HepG2 (cell line): ENCODE measurements around the gene ATG16L1. TPM values are rescaled to one million over a fixed set of nuclear protein-coding genes. Genes with fewer than 3 reads are reported as not detected.

Experiments
- ATAC-seq: fragments of 200-7000 bp; cut with Tn5 transposase; 3 replicates; pipeline ENCODE4 v1.9.1; 2020; ENCODE audit warnings: mild to moderate bottlenecking, moderate library complexity
- BruUV-seq: library from RNA; stranded (reverse); fragments of 400-500 nt; replicated peaks from 2 replicates; lab custom pipeline; 2021; lab: Mats Ljungman, UMichigan
- CTCF ChIA-PET: fragments of 300-600 bp; formaldehyde crosslinking; extraction: SDS; loops from one replicate; lab custom pipeline; 2021; ENCODE audit warnings: low total read pairs, inconsistent platforms, low intra/inter-chr PET ratio; lab: Yijun Ruan, JAX
- POLR2A ChIA-PET: fragments of 350-600 bp; sonication (Branson Sonifier 250); formaldehyde crosslinking; loops from one replicate; lab custom pipeline; 2020; ENCODE audit warnings: antibody characterized with exemption, inconsistent platforms; lab: Yijun Ruan, JAX
- DNase-seq: peaks from one replicate; pipeline ENCODE4 v3.0.0-alpha.2; 2015; ENCODE audit warnings: low spot score
- FAIRE-seq: peaks from 3 replicates; lab custom pipeline; 2011; peaks lifted over from hg19 to GRCh38; lab: Jason Lieb, UNC
- H2AFZ ChIP-seq: one replicate; pipeline ENCODE4 v1.6.1; 2011; ENCODE audit warnings: low read length, inconsistent platforms
- H3K27ac ChIP-seq: fragments of 300-600 bp; 3 replicates; pipeline ENCODE4 v1.8.0; 2011; ENCODE audit warnings: mixed run types, mild to moderate bottlenecking, mixed read lengths, low read length, inconsistent platforms; ENCODE audit not compliant: insufficient read depth; ENCODE audit errors: extremely low read length
- H3K27me3 ChIP-seq, 2 experiments: fragments of 200-600 bp in 1 of 2; 2 replicates in 1 of 2; 3 replicates in 1 of 2; pipeline versions ENCODE4 v1.6.0 to v1.8.0; 2011; ENCODE audit warnings: low read length in 2 of 2, mild to moderate bottlenecking in 2 of 2, moderate library complexity in 2 of 2, inconsistent platforms in 1 of 2; ENCODE audit not compliant: insufficient read depth in 2 of 2, control insufficient read depth in 1 of 2
- H3K36me3 ChIP-seq, 2 experiments: fragments of 200-600 bp in 1 of 2; replicated peaks in 1 of 2; 2 replicates in 1 of 2; 3 replicates in 1 of 2; pipeline versions ENCODE4 v1.5.1 to v1.8.0; 2011; ENCODE audit warnings: low read length in 2 of 2, inconsistent platforms in 1 of 2; ENCODE audit not compliant: insufficient read depth in 2 of 2, control insufficient read depth in 1 of 2
- H3K4me1 ChIP-seq: 2 replicates; pipeline ENCODE4 v1.5.1; 2012; ENCODE audit warnings: low read length, inconsistent platforms; ENCODE audit not compliant: insufficient read depth
- H3K4me2 ChIP-seq: 2 replicates; pipeline ENCODE4 v1.6.0; 2011; ENCODE audit warnings: low read depth, low read length, inconsistent platforms
- H3K4me3 ChIP-seq, 3 experiments: fragments of 200-600 bp in 1 of 3; sonication (generic), shearing (Covaris generic) in 1 of 3; replicated peaks in 1 of 3; 2 replicates each; pipeline ENCODE4 v1.5.1; 2011 to 2016; ENCODE audit warnings: low read length in 3 of 3, inconsistent platforms in 2 of 3, low read depth in 2 of 3, mild to moderate bottlenecking in 2 of 3, control low read depth in 1 of 3, mixed read lengths in 1 of 3; ENCODE audit not compliant: insufficient read depth in 1 of 3
- H3K79me2 ChIP-seq: one replicate; pipeline ENCODE4 v1.6.1; 2011; ENCODE audit warnings: low read length, inconsistent platforms; ENCODE audit not compliant: insufficient read depth
- H3K9ac ChIP-seq: 2 replicates; pipeline ENCODE4 v1.6.0; 2011; ENCODE audit warnings: mild to moderate bottlenecking, low read depth, low read length, inconsistent platforms; ENCODE audit not compliant: insufficient read depth
- H3K9me3 ChIP-seq: 2 replicates; pipeline ENCODE4 v1.5.1; 2012; ENCODE audit warnings: mild to moderate bottlenecking, low read length
- H4K20me1 ChIP-seq: 2 replicates; pipeline ENCODE4 v1.6.0; 2011; ENCODE audit warnings: inconsistent platforms, mild to moderate bottlenecking, low read length, moderate library complexity; ENCODE audit not compliant: insufficient read depth
- ADNP ChIP-seq: sonication (generic); formaldehyde crosslinking; IDR thresholded peaks from 2 replicates; pipeline ENCODE4 v1.4.0; 2020; ENCODE audit warnings: missing genetic modification reagents
- FOSL1 ChIP-seq: sonication (generic); formaldehyde crosslinking; IDR thresholded peaks from 2 replicates; pipeline ENCODE4 v1.9.0; 2021; ENCODE audit warnings: missing genetic modification reagents, borderline replicate concordance
- FOXK1 ChIP-seq: sonication (generic); formaldehyde crosslinking; IDR thresholded peaks from 2 replicates; pipeline ENCODE4 v1.4.0; 2020; ENCODE audit warnings: low read depth, missing genetic modification reagents, borderline replicate concordance
- IKZF4 ChIP-seq: sonication (generic); formaldehyde crosslinking; IDR thresholded peaks from 2 replicates; pipeline ENCODE4 v1.5.1; 2020; ENCODE audit warnings: borderline replicate concordance, mild to moderate bottlenecking, low read depth, missing genetic modification reagents; ENCODE audit errors: not compliant biosample characterization
- NFYC ChIP-seq: IDR thresholded peaks from 2 replicates; pipeline ENCODE4 v1.6.1; 2016; ENCODE audit warnings: missing genetic modification reagents, missing compliant biosample characterization
- RBFOX2 ChIP-seq: fragments of 200-400 bp; formaldehyde crosslinking; IDR thresholded peaks from 2 replicates; pipeline ENCODE4 v1.6.1; 2017; ENCODE audit warnings: low read depth, mild to moderate bottlenecking, low read length
- RBM22 ChIP-seq: fragments of 200-400 bp; formaldehyde crosslinking; optimal IDR thresholded peaks from 2 replicates; pipeline ENCODE3; 2017; ENCODE audit warnings: mild to moderate bottlenecking, low read length, moderate library complexity
- YY1 ChIP-seq: IDR thresholded peaks from 2 replicates; pipeline ENCODE4 v1.6.1; 2011; ENCODE audit warnings: low read length, low read depth, moderate library complexity, mild to moderate bottlenecking; ENCODE audit not compliant: insufficient read depth, insufficient replicate concordance
- ZNF737 ChIP-seq: sonication (generic); formaldehyde crosslinking; IDR thresholded peaks from 2 replicates; pipeline ENCODE4 v1.5.0; 2020; ENCODE audit warnings: missing genetic modification reagents, mild to moderate bottlenecking, borderline replicate concordance
- WGBS: methylation state at CpG from one replicate; pipeline ENCODE4 v1.1.6; 2017; ENCODE audit warnings: low lambda C conversion rate; 5-methylcytosine and 5-hydroxymethylcytosine counted together
- in situ Hi-C: cut with HindIII; loops from 2 replicates; pipeline ENCODE4 v1.10.0; 2017; ENCODE audit warnings: low pct_unique_long_range_greater_than_20kb; ENCODE audit not compliant: extremely low pct_ligation_motif_present
- intact Hi-C: fragments of 100-400 bp; cut with micrococcal nuclease; formaldehyde crosslinking; loops from one replicate; pipeline ENCODE4 v1.10.0; 2022; ENCODE audit not compliant: unreplicated experiment
- polyA plus RNA-seq, 8 experiments: library from polyadenylated mRNA; depleted of rRNA in 3 of 8; stranded (reverse) in 7 of 8; unstranded in 1 of 8; fragments of >200 nt; fragmentation: Illumina TruSeq in 4 of 8; extraction: Trizol in 4 of 8; gene quantifications; 2 replicates each; pipeline versions ENCODE4 v1.2.1 to v1.2.3, GENCODE V29; 2011 to 2016; ENCODE audit warnings: low read depth in 4 of 8, missing spikeins in 1 of 8, mixed read lengths in 1 of 8; ENCODE audit not compliant: insufficient read depth in 1 of 8
- total RNA-seq, 5 experiments: library from RNA; depleted of rRNA; stranded (reverse); fragments of >200 nt; fragmentation: Illumina TruSeq; extraction: Trizol; gene quantifications; 2 replicates each; pipeline ENCODE4 v1.2.3, GENCODE V29; 2016; ENCODE audit warnings: low read depth in 1 of 5

The ATG16L1 gene
- total and polyA plus RNA-seq, 2 of the 13 experiments (the other 11 are each of a cell fraction or from before 2014, with no cell fraction given) = 26.0 to 51.7 TPM

DNA sequence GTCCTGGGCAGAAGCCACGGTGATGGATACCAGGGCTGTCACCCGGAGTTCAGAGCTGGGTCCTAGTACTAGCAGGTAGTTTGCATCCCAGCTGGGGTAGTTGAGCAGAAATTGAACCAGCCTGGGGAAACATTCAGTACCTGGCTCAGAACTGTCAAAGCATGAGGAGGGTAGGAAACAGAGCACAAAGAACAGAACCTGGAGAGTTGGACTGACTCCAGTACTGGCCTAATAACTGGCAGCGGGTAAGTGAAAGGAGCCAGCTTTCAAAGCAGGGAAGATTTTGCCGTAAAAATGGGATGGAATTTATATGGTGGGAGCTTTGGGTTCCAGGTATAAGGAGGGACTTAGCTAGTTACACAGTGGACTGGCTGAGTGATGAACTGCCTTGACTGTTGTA is 23.8 kb downstream of the ATG16L1 start:
- CTCF ChIA-PET = no interaction called here
- BruUV-seq = no TSS peak
- Histone ChIP-seq H3K79me2 (no peaks in the 10 kb centered on the region), H2AFZ (no peak overlapping the region), H3K36me3 (peaks cover 50 to 96% of the 10 kb centered on the region in 2 experiments), H3K4me2 (no peak overlapping the region), H3K9me3 (no peaks in the 10 kb centered on the region), H4K20me1 (no peaks in the 10 kb centered on the region), H3K4me1 (no peaks in the 10 kb centered on the region)
- in situ Hi-C loops (no loop called here), intact Hi-C loops (no loop called here)
- no peak for DNase-seq
- 97% methylated on average over 4 of the region's 4 CpGs for WGBS
- no peak for ATAC-seq
- TF ChIP-seq ZNF737 (CRISPR knock-in tag) = no peak
- no peak for TF ChIP-seq FOXK1 (CRISPR knock-in tag)
- TF ChIP-seq FOSL1 = no peak
- no peak for TF ChIP-seq NFYC
- TF ChIP-seq IKZF4 (CRISPR knock-in tag) = no peak
- no peak for TF ChIP-seq ADNP (CRISPR knock-in tag)
- TF ChIP-seq, all 625 proteins: peak for 0
- Histone ChIP-seq H3K4me3 (no peak overlapping the region), H3K9ac (no peak overlapping the region), H3K27me3 (no peaks in the 10 kb centered on the region), H3K27ac (no peak overlapping the region)
- no peak for FAIRE-seq
- POLR2A ChIA-PET = no interaction called here

- TF ChIP-seq RBM22 (peak; percentile 34), RBFOX2 (0 out of 2 replicates have a peak, but pooled peaks have one; percentile 13), YY1 (no peak)
- no peaks in the 10 kb centered on the region for H3K27me3 ChIP-seq
- no peak overlapping the region for H3K4me3 ChIP-seq
- ChIA-PET POLR2A (no interaction called here), CTCF (no interaction called here)
- WGBS = 99% methylated on average over 2 of the region's 2 CpGs
- no peaks in the 10 kb centered on the region for H3K4me1 ChIP-seq
- ATAC-seq (no peak), DNase-seq (no peak), FAIRE-seq (no peak)
- H3K4me2 ChIP-seq = no peak overlapping the region
- no peak overlapping the region for H2AFZ ChIP-seq
- H4K20me1 ChIP-seq = no peaks in the 10 kb centered on the region
- H3K79me2 ChIP-seq = no peaks in the 10 kb centered on the region
- intact Hi-C loops = no loop called here
- in situ Hi-C loops = no loop called here
- peaks cover 51 to 93% of the 10 kb centered on the region in 2 experiments for H3K36me3 ChIP-seq
- H3K9me3 ChIP-seq = no peaks in the 10 kb centered on the region
- H3K27ac ChIP-seq = no peak overlapping the region
- H3K9ac ChIP-seq = no peak overlapping the region
- no TSS peak for BruUV-seq
Measured at GRCh38 chr2:233278921-233279320, 27.4 kb downstream of the ATG16L1 start.
